NCI-H2196 treated with DMSO at 0.1 percent for 48 hours (cell line): ENCODE measurements around the gene NAALADL2.

Experiments
- DNase-seq: peaks from one replicate; lab custom pipeline; 2025; ENCODE audit not compliant: unreplicated experiment; lab: John Stamatoyannopoulos, UW

The NAALADL2 gene

DNA sequence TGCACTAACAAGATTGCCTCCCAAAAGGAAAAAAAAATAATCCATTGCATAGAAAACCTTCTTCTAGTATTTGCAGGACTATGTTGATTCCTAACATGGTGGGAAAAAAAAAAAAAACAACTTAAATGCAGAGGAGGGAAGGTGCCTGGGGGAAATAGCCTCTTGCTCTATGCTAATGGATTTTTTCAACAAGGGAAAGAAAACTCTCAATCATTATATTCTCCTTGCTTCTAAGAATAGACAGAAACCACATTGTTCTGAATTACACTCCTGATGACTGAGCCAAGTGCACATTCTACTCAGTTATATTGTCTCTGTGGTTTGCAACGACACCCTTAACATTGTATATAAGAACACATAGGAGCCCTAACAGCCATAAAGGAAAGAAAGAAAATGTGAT lies 760.2 kb downstream of the NAALADL2 start:
- DNase-seq: no peak

DNA sequence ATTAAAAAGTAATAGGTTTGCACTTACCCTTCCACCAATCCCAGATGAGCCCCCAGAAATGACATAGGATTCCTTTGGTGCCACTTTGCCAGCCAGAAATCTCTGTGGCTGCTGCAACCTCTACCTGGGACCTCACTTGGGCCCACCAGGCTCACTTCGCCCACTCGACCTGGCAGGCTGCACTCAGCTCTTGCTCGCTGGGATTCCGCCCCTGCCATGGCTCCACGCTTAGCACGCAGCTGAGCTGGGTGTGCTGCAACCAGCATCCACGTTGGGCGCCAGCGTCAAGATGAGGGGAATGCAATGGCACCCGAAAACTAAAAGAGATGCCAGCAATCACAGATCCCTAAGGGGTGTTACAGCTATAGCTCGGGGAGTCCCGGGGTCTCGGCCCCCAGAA lies 761.0 kb downstream of the NAALADL2 start:
- DNase-seq: no peak

DNA sequence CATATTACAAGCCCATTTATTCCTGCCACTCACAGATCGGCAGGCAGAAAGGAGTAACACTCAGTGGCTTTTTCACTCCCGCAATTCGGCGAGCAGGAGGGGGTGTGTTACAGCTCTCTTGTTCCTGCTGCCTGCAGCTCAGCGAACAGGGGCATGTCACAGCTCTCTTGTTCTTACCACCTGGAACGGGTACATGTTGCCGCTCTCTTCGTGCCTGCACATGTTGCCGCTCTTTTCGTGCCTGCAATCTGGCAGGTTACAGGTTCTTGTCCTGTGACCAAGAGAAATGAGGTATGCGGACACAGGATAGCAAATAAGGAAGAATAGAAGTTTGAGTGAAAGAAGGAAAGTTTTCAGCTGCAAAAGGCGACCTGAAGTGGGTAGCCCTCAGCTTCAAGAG lies 761.4 kb downstream of the NAALADL2 start:
- no peak for DNase-seq

DNA sequence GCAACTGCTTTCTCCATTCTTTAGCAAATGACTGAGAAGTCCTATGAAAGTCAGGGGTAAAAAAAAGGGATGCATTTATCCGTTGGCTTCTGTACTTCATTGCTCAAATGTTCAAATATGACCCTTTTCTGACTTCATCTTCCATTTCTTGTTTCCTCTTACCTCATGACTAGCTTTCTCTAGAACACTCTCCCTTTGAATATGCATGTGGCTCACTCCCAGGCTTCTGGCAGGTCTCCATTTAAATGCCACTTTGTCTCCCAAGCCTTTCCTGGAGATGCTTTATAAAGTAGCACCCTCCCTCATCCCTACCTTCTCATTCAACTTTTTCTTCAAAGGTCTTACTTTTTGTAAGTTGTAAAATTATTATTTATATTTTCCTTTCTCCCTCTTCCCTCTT lies 781.8 kb downstream of the NAALADL2 start:
- no peak for DNase-seq

DNA sequence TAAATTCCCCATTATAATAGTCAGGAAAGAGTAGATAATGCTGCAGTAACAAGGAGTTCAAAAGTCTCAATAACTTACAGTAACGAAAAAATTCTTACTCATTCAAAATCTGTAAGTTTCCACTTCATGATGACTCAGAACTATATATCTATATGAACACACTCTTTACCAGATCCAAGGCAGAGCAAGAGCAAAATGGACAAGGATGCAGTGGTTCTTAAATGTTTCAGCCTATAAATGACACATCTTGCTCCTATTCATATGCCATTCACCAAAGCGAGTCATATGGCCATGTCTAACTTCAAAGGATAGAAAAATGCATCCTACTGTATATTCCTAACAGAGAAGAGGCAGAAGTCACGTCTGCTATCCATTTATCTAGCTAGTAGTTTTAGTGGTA lies 787.7 kb downstream of the NAALADL2 start:
- no peak for DNase-seq

DNA sequence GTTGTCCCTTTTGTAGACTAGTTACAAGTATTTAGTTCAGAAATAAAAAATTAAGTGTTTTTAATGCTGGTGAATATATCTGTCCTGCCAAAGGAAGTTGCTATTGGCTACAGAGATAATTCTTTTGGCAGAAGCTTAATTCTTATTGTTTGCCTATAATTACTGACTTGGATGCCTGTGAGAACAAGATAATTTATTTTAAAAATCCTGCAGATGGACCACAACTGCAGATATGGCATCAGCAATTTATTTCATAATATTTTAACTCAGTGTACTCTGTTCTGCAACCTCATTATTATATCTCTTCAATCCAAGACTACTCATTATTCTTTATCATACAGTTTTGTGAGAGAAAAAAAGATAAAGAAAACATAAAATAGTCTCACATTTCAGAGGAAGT lies 789.8 kb downstream of the NAALADL2 start:
- DNase-seq: no peak

DNA sequence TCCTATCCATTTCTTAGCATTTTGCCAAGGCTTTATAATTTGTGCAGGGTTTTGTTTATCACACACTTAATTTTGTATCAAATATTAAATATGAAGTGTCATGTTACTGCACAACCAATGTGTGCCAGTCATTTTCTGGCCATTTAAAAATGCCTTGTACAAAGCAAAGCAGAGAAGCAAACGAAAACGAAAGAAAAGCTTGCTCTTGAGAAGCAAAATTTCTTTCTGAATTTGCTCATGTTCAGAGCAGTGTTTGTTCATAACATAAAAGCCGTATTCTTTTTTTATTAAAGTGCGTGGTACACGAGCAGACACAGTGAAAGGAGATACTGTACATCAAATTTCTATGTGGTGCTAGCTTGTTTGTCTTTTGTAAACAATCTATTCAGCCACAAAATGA lies 792.6 kb downstream of the NAALADL2 start:
- DNase-seq: no peak

DNA sequence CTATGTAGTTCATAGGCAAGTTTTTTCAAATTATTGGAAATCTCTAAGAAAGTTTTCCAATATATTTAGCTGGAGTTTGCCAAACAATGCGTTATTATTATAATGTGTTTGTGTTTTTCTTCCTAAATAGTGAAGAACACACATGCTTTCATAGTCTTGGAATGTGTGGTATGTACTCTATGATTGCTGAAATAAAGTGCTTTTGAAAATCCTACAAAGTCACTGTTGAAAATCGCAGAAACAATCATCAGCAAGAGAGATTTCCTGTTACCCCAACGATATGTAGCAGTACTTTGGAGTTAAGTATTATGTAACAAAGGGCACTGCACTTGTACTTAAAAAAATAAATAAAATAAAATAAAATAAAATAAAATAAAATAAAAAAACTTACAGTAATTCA lies 796.2 kb downstream of the NAALADL2 start:
- DNase-seq: no peak

DNA sequence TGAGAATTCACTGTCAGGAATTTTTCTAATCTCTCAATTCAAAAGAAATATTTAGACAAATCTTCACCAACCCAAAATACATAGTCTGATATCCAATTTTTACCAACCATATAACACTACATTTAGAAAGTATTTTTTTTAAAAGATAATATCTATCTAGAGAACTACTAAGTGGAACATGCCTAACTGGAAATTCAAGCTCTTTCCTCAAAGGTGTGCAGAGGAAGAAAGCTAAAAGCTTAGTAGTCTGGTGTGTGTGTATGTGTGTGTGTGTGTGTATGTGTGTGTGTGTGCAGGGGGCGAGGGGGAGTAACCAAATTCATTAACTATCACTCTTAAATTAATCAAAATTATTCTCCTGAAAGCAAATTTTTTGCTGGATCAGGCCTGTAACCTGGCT lies 797.3 kb downstream of the NAALADL2 start:
- DNase-seq: no peak

DNA sequence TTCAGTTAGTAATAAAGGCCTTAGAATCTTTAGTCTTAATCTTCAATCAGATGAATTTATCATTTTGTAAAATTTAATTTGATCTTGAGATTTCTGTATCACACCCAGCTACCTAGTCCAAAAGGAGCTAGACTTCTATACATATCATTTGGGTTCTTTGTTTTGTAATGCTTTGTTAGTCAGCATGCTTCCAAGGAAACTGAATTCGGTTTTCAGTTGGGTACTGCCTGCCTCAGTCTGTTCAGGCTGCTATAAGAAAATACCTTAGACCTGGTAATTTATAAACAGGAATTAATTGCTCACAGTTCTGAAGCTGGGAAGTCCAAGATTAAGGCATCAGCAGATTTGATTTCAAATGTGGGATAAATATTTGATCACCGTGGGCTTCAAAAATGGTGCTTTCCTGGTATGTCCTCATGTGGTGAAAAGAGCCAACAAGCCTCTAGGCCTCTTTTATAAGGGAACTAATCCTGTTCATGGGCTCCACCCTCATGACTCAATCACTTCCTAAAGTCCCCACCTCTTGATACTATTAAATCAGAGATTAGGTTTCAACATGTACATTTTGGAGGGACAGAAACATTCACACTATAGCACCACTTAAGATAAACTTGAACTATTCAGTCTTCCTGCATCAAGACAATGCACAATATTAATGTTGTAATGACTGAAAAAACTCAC lies 800.7 kb downstream of the NAALADL2 start:
- no peak for DNase-seq

DNA sequence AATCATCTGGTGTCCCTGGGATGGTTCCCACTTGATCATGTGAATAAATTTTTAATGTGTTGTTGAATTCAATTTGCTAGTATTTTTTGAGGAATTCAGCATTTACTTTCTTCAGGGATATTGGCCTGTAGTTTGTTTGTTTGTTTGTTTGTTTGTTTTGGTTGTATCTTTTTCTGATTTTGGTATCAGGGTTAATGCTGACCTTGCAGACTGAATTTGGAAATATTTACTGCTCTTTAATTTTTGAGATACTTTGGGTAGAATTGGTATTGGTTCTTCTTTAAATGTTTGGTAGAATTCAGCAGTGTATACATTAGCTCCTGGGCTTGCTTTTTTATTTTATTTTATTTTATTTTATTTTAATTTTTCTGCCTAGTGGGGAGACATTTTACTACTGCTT lies 803.7 kb downstream of the NAALADL2 start:
- DNase-seq: no peak

DNA sequence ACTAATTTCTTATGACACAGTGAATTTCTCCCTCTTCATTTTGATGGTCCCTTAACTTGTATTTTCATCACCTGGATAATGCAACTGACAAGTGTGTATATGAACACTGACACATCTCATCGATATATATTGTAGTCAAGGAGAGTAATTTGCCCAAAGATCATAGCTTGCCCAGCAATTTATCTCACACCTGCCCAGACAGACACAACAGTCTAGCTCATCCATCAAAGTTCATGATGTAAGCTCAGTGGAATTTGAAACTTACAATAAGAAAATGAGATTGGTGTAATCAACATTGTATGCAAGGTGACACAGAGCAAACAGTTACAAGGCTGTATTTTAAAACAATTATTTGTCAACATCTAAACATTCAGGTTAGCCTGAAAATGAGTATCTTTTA lies 805.8 kb downstream of the NAALADL2 start:
- DNase-seq: no peak

DNA sequence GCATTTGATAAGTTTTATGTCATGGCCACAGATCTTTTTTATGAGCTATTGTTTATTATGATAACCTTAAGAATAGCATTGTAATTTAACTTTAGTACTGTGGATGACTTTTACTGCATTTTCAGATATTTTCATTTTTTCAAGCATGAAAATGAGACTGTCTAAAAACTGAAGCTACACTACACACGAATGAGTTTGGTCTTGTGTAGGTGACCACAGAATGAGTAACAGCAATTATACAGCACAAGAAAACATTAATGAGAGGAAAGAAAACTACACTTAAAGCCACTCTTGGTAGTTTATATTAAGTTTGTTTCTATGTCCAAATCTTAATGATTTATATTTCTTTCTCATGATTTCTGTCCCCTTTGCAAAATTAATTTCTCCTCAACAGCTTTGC lies 809.2 kb downstream of the NAALADL2 start:
- DNase-seq: no peak

DNA sequence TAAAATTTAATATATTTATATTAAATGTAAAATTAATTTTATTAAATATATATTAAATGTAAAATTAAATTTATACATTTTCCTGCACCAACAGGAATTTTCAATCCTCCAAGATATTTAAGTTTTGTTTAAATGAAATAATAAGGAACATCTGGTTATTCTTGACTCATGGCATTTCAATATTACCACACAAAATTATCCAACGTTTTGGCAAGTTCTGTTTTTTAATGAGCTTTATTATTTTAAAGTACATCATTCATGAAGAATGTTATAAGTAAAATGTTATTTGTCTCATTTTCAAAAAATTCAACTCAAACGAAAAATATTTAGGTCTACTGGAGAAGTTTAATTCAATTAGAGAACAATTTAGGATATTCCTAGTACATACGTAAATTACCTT lies 811.4 kb downstream of the NAALADL2 start:
- DNase-seq: no peak

DNA sequence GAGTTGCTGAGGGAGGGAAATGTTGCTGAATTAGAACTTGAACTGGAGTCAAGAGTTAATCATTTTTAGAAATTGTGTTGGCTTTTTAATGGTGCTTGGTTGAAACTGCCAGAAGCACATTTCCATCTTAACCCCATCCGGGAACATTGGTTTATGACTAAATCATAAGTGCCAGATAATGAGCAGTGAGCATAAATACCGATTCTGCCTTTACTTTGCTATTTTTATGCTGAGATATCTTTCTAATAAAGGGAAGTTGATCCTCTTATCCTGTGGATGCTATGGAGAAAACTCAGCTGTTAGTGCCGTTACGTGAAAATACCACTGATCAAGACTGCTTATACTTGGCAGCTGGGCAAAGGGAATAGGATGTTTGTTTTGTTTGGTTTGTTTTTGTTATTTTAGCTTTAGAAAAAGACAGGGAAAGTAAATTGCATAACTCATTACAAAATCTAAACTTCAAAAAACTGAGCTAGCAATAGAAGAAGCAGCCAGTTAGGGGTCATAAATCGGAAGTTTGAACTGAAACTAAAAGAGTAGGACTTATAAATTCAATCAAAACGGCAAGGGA lies 813.1 kb downstream of the NAALADL2 start:
- no peak for DNase-seq

DNA sequence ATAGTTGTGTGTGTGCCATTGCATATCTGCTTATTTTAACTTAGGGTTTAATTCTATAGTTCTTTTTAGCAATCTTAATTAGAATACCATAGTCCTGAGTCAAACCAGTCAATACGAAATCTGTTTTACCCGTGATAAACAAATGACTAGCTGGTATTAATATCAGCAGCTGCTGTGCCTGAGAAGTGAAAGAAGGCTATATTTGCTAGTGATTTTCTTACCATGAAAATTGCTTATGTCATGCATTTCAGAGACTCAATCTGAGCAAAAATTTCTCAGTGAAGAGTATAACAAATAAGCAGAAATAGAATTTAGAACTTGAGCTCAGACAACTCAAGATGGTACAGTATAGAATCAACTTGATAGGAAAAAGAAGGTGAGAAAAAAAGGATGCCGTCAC lies 820.4 kb downstream of the NAALADL2 start:
- no peak for DNase-seq

DNA sequence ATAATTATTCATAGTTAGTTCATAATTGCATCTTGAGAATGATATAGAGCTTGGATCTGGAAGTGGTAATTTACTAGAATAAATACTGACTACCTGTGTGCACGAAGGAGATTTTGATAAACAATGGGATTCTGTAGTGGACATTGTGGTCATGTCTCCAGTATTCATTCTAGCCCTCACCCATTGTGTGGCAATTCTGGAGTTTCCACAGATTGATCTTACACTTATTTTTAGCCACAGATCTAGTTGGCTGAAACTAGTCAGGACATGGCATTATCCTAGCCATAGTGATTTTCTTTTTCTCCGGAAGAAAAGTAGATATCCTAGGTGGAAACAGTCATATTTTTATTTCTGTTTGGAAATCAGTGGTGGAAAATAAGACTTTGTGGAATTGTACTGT lies 833.1 kb downstream of the NAALADL2 start:
- no peak for DNase-seq

DNA sequence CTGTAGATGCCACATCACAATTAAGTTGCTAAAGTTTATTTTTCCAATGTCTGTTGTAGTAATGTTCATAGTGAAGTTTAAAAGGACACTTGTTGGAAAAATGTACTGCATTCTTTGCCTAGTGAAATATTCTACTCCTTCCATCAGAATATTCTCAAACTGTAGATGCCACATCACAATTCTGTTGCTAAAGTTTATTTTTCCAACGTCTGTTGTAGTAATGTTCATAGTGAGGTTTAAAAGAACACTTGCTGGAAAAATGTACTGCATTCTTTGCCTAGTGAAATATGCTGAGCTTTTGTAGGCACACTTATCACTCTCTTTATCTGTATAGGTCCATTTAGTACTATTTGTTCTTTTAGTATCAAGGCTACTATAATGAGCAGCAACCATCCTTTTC lies 836.1 kb downstream of the NAALADL2 start:
- no peak for DNase-seq

DNA sequence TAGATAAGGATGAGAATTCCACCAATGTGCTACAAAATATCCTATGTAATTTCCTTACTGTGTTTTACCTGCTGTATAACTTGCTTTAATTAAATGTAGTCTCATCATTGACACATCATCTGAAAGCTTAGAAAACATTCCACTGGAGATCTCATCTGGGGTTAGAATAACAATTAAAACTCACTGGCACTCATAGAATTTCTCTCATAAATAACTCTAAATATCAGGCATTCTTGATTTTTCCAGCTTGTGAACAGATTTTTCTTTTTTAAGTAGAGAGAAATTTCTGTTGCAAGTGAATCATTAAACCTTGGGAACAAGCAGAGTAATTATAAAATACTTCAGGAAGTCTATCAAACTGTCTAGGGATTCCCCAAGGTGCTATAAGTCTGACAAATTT lies 843.8 kb downstream of the NAALADL2 start:
- no peak for DNase-seq

DNA sequence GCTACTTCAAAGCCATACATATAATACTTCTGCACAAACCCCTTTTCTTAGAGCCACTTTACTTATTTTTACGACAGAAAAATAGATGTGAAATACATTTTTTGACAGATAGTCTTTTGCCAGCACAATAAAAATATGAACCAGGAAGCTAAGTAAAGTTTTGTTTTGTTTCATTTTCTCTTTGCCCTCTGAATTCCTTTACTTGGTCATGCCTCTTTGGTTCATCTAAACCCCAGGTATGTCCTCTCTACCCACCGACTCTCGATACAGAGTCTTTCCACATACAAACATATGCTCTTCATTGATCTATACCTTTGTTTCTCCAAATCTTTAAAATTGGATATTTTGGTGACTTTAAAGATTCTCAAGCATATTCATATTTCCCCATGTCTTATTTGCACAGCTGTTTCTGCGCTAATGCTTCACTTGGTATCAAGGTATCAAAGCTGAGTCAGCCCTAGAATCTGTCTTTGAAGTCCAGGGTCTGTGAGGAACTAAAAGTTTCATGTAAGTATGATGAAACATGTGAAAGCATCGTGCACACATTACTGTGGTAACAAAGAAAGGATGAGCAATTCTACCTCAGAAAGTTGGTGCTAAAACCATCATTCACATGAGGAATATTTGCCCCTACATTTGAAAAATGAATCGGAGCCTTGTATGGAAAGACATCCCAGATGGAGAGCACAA lies 845.4 kb downstream of the NAALADL2 start:
- no peak for DNase-seq

DNA sequence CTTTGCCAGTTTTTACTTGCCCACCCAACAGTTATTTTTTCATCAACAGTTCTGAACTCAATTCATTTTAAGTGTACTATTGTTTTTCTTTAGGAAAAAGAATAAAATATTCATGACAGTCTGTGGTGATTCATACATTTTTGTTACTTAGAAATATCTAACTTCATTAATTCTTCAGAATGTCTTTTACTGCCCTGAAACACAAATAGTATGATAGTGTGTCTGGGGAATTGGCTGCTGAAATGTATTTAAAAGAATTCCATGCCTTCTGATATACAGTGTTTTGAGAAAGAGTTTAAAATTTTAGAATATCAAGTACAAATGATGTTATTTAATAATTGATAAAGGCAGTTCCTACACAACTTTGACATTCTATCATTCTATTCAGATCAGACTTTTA lies 854.1 kb downstream of the NAALADL2 start:
- no peak for DNase-seq

DNA sequence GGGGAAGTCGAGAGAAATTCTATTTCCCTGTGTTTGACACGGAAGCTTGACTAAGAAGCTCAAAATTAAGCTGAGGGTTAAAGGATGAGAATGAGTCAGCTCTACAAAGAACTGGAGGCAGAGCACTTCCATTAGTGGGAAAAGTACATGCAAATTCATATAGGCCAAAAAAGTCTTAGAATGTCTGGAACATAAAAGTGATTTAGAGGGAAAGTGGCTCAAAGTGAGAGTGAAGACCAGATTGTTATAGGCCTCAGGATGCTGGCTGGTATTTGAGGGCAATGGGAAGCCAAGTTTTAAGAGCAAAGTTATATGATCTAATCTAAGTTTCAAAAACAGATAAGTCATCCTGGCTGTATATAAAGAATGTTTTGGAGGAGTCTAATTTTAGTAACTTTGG lies 857.3 kb downstream of the NAALADL2 start:
- no peak for DNase-seq

DNA sequence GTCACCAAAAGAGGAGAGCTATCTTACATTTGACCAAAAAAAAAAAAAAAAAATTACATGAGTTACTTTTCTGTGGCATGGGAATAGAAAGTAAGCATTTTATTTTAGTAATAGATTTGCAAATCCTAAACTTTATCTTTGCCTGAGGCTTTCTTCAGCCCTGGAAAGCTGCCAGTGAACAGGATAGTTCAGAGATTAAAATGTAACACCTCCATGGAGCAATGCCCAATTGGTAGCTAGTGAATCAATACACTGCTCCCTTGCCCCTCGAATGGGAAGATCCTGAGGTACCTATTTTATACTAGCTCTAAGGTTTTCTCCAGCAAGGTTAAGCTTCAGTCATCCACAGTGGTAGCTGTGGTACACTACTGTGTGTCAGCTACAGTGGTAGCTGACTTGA lies 867.1 kb downstream of the NAALADL2 start:
- no peak for DNase-seq
